A549 (cell line): ENCODE data around the gene ARAP1. TPM values are rescaled to one million over a fixed set of nuclear protein-coding genes. Genes with fewer than 3 reads are reported as not detected.

Source experiments
- ATAC-seq, 2 experiments: fragments of 200-7000 bp in 1 of 2; fragments of >200 bp in 1 of 2; cut with Nextera tagmentation in 1 of 2; cut with Tn5 transposase in 1 of 2; 3 replicates each; pipeline versions ENCODE4 v1.8.0 to v1.9.1; 2018 to 2020; ENCODE audit warnings: mild to moderate bottlenecking in 1 of 2, moderate library complexity in 1 of 2
- CTCF ChIA-PET: fragments of 300-600 bp; sonication (Branson Sonifier 250); formaldehyde crosslinking; extraction: SDS; loops from one replicate; lab custom pipeline; 2021; ENCODE audit warnings: antibody characterized with exemption, inconsistent platforms; lab: Yijun Ruan, JAX
- POLR2A ChIA-PET: fragments of 350-600 bp; formaldehyde crosslinking; extraction: SDS; loops from one replicate; lab custom pipeline; 2021; ENCODE audit warnings: antibody characterized with exemption, inconsistent platforms; lab: Yijun Ruan, JAX
- DNase-seq, 2 experiments: peaks; one replicate each; pipeline versions ENCODE4 v3.0.0 to v3.0.0-alpha.2; 2011 to 2016; ENCODE audit warnings: low read depth in 1 of 2, low spot score in 1 of 2
- FAIRE-seq: peaks from 2 replicates; lab custom pipeline; 2011; peaks lifted over from hg19 to GRCh38; lab: Jason Lieb, UNC
- H3K27ac ChIP-seq, 2 experiments: fragments of >200 bp; sonication (Bioruptor Twin); formaldehyde crosslinking; 3 replicates each; pipeline ENCODE4 v1.5.1; 2016 to 2017
- H3K4me1 ChIP-seq: fragments of >200 bp; sonication (Bioruptor Twin); formaldehyde crosslinking; 3 replicates; pipeline ENCODE4 v1.6.1; 2016
- H3K4me2 ChIP-seq: fragments of >200 bp; sonication (Bioruptor Twin); formaldehyde crosslinking; 3 replicates; pipeline ENCODE4 v1.6.1; 2016
- H3K4me3 ChIP-seq: fragments of >200 bp; sonication (Bioruptor Twin); formaldehyde crosslinking; 3 replicates; pipeline ENCODE4 v1.5.1; 2016
- H3K9me3 ChIP-seq: fragments of >200 bp; sonication (Bioruptor Twin); formaldehyde crosslinking; 3 replicates; pipeline ENCODE4 v1.6.1; 2016
- BHLHE40 ChIP-seq: IDR thresholded peaks from 2 replicates; pipeline ENCODE4 v1.6.1; 2012; ENCODE audit warnings: low read depth, low read length, inconsistent platforms
- EHF ChIP-seq: fragments of 250-450 bp; sonication (Bioruptor Pico); IDR thresholded peaks from 2 replicates; pipeline ENCODE4 v1.5.0; 2020; ENCODE audit warnings: mild to moderate bottlenecking
- EHMT2 ChIP-seq: fragments of 200-600 bp; sonication (generic); IDR thresholded peaks from 2 replicates; pipeline ENCODE4 v1.6.1; 2016; ENCODE audit warnings: antibody characterized with exemption, low read depth, mild to moderate bottlenecking, moderate library complexity
- ELK1 ChIP-seq: fragments of 150-350 bp; IDR thresholded peaks from 2 replicates; pipeline ENCODE4 v1.6.1; 2014; ENCODE audit warnings: low read depth, mild to moderate bottlenecking, low read length
- ESRRA ChIP-seq: fragments of 150-350 bp; IDR thresholded peaks from 2 replicates; pipeline ENCODE4 v1.6.1; 2014; ENCODE audit warnings: mild to moderate bottlenecking, low read length, borderline replicate concordance
- FOSB ChIP-seq: fragments of 250-450 bp; sonication (Bioruptor Pico); IDR thresholded peaks from 2 replicates; pipeline ENCODE4 v1.5.0; 2020; ENCODE audit warnings: mild to moderate bottlenecking, moderate library complexity
- GATA3 ChIP-seq: IDR thresholded peaks from 2 replicates; pipeline ENCODE4 v1.6.1; 2012; ENCODE audit warnings: borderline replicate concordance
- HDAC2 ChIP-seq: fragments of 200-600 bp; sonication (generic); IDR thresholded peaks from 2 replicates; pipeline ENCODE4 v1.6.1; 2016
- HEYL ChIP-seq: fragments of 250-450 bp; sonication (Bioruptor Pico); IDR thresholded peaks from 2 replicates; pipeline ENCODE4 v1.8.0; 2021; ENCODE audit warnings: mild to moderate bottlenecking, moderate library complexity
- HMGXB4 ChIP-seq: fragments of 250-450 bp; sonication (Bioruptor Pico); IDR thresholded peaks from 2 replicates; pipeline ENCODE4 v1.5.0; 2021; ENCODE audit warnings: mild to moderate bottlenecking, moderate library complexity, borderline replicate concordance
- HOXB13 ChIP-seq: fragments of 250-450 bp; sonication (Bioruptor Pico); IDR thresholded peaks from 2 replicates; pipeline ENCODE4 v1.5.0; 2020; ENCODE audit warnings: low read depth, mild to moderate bottlenecking, moderate library complexity
- JUNB ChIP-seq: fragments of >200 bp; sonication (Bioruptor Twin); formaldehyde crosslinking; IDR thresholded peaks from 2 replicates; pipeline ENCODE4 v1.6.1; 2016
- KDM1A ChIP-seq: fragments of 200-600 bp; sonication (generic); IDR thresholded peaks from 2 replicates; pipeline ENCODE4 v1.6.1; 2016; ENCODE audit warnings: low read depth, mild to moderate bottlenecking
- KDM5A ChIP-seq: fragments of 200-600 bp; sonication (generic); IDR thresholded peaks from 2 replicates; pipeline ENCODE4 v1.6.1; 2016; ENCODE audit warnings: antibody characterized with exemption, mild to moderate bottlenecking
- MAFK ChIP-seq: fragments of 450-650 bp; IDR thresholded peaks from 2 replicates; pipeline ENCODE4 v1.6.1; 2014; ENCODE audit not compliant: partially characterized antibody
- MYC ChIP-seq: IDR thresholded peaks from 2 replicates; pipeline ENCODE4 v1.6.1; 2012; ENCODE audit warnings: mild to moderate bottlenecking, inconsistent platforms, low read length, improper control_type of control experiment, borderline replicate concordance
- NFE2L2 ChIP-seq: fragments of 150-350 bp; conservative IDR thresholded peaks from 2 replicates; pipeline ENCODE4 v1.6.1; 2014; ENCODE audit warnings: low read length
- NR3C1 ChIP-seq: fragments of >200 bp; sonication (Bioruptor Twin); formaldehyde crosslinking; IDR thresholded peaks from 3 replicates; pipeline ENCODE4 v1.6.1; 2017
- PBX3 ChIP-seq: IDR thresholded peaks from 2 replicates; pipeline ENCODE4 v1.6.1; 2012
- POLR2A ChIP-seq: IDR thresholded peaks from 2 replicates; pipeline ENCODE4 v1.6.1; 2012; ENCODE audit warnings: mild to moderate bottlenecking, low read length
- SREBF2 ChIP-seq: fragments of 450-650 bp; IDR thresholded peaks from 2 replicates; pipeline ENCODE4 v1.6.1; 2014; ENCODE audit warnings: mild to moderate bottlenecking, moderate library complexity
- TFCP2L1 ChIP-seq: fragments of 250-450 bp; sonication (Bioruptor Pico); IDR thresholded peaks from 2 replicates; pipeline ENCODE4 v1.5.0; 2021; ENCODE audit warnings: mild to moderate bottlenecking
- ZNF302 ChIP-seq: fragments of 250-450 bp; sonication (Bioruptor Pico); IDR thresholded peaks from 2 replicates; pipeline ENCODE4 v1.9.0; 2021; ENCODE audit warnings: inconsistent platforms, mild to moderate bottlenecking, moderate library complexity
- ZSCAN20 ChIP-seq: fragments of 250-450 bp; sonication (Bioruptor Pico); IDR thresholded peaks from 2 replicates; pipeline ENCODE4 v1.8.0; 2022; ENCODE audit warnings: mild to moderate bottlenecking, moderate library complexity
- WGBS: methylation state at CpG from one replicate; pipeline ENCODE4 v1.1.6; 2017; ENCODE audit errors: missing lambda C conversion rate; 5-methylcytosine and 5-hydroxymethylcytosine counted together
- polyA plus RNA-seq, 4 experiments: library from polyadenylated mRNA; depleted of rRNA in 3 of 4; stranded (reverse); fragments of >200 nt; fragmentation: RNase III in 1 of 4; extraction: RNeasy Plus Mini Kit Qiagen cat#74134 plus additional on column Dnase treatment in 1 of 4; gene quantifications; 2 replicates in 3 of 4; 3 replicates in 1 of 4; pipeline ENCODE4 v1.2.3, GENCODE V29; 2011 to 2017
- TF ChIP-seq, protein P1 (sequence below): fragments of 450-650 bp; IDR thresholded peaks from 2 replicates; pipeline ENCODE4 v1.6.1; 2014; ENCODE audit warnings: antibody characterized with exemption
- TF ChIP-seq, protein P2 (sequence below): fragments of 250-450 bp; sonication (Bioruptor Pico); IDR thresholded peaks from 2 replicates; pipeline ENCODE4 v1.5.0; 2020; ENCODE audit warnings: low read depth, mild to moderate bottlenecking, moderate library complexity

ARAP1 gene
- polyA plus RNA-seq, 2 of the 4 experiments (the other 2 are of a cell fraction), result 29.5 to 30.1 TPM

GRCh38 chr11:72709478-72710238, 42.5 kb downstream of the ARAP1 start:
- FAIRE-seq (no peak), DNase-seq (no peak), ATAC-seq (no peak)
- Histone ChIP-seq H3K4me3 (no peak overlapping the region), H3K4me1 (no peaks in the 10 kb centered on the region), H3K27ac (no peak overlapping the region), H3K4me2 (no peak overlapping the region), H3K9me3 (no peaks in the 10 kb centered on the region)
- ChIA-PET CTCF (interaction anchor here (0.6 to 1.4 kb wide), 8 partner anchors 9 to 480 kb away, joined by 3 to 4 read pairs (median 3); no protein-coding TSS in a partner anchor), POLR2A (no interaction called here)
- TF ChIP-seq EHMT2, result no peak
- WGBS, result 91% methylated on average over 19 of the region's 20 CpGs

DNA sequence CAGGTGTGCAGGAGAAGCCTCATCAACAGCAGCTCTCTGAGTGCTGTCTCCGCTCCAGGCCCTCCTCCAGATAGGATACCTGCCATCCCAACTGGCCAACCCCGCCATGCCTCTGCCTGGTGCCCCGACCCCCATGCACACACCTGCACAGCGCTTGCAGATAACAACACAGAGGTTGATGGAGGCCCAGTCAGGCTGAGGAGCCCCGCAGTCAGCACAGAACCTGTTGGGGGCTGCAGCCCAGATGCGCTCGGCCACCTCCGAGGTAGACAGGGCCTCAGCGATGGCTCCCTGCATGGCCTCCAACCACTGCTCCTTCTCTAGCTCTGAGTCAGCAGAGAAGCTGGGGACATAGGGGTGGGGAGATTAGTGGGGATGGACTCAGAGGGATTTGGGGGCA, 45.2 kb downstream of the ARAP1 start:
- ChIA-PET POLR2A (no interaction called here), CTCF (no interaction called here)
- no peak overlapping the region for H3K27ac ChIP-seq
- no peak overlapping the region for H3K4me3 ChIP-seq
- no peak overlapping the region for H3K4me2 ChIP-seq
- H3K4me1 ChIP-seq, result no peaks in the 10 kb centered on the region
- no peak for DNase-seq
- no peak for FAIRE-seq
- 83% methylated on average over 2 of the region's 9 CpGs for WGBS
- H3K9me3 ChIP-seq, result no peaks in the 10 kb centered on the region
- TF ChIP-seq HDAC2, result no peak
- TF ChIP-seq ZNF302 (CRISPR knock-in tag), result no peak
- TF ChIP-seq, protein P1, sequence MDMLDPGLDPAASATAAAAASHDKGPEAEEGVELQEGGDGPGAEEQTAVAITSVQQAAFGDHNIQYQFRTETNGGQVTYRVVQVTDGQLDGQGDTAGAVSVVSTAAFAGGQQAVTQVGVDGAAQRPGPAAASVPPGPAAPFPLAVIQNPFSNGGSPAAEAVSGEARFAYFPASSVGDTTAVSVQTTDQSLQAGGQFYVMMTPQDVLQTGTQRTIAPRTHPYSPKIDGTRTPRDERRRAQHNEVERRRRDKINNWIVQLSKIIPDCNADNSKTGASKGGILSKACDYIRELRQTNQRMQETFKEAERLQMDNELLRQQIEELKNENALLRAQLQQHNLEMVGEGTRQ, result no peak
- TF ChIP-seq JUNB, result no peak
- no peak for TF ChIP-seq NFE2L2
- TF ChIP-seq, protein P2, sequence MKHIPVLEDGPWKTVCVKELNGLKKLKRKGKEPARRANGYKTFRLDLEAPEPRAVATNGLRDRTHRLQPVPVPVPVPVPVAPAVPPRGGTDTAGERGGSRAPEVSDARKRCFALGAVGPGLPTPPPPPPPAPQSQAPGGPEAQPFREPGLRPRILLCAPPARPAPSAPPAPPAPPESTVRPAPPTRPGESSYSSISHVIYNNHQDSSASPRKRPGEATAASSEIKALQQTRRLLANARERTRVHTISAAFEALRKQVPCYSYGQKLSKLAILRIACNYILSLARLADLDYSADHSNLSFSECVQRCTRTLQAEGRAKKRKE (CRISPR knock-in tag), result no peak
- TF ChIP-seq HMGXB4 (CRISPR knock-in tag), result no peak
- TF ChIP-seq EHF (CRISPR knock-in tag), result no peak
- TF ChIP-seq KDM5A, result no peak
- no peak for TF ChIP-seq MAFK
- TF ChIP-seq HEYL (CRISPR knock-in tag), result no peak
- no peak for TF ChIP-seq TFCP2L1 (CRISPR knock-in tag)
- no peak for TF ChIP-seq BHLHE40
- no peak for TF ChIP-seq POLR2A
- no peak for TF ChIP-seq ZSCAN20
- TF ChIP-seq GATA3, result no peak
- TF ChIP-seq SREBF2, result no peak
- TF ChIP-seq NR3C1, result no peak
- TF ChIP-seq KDM1A, result no peak
- ATAC-seq, result no peak

GRCh38 chr11:72706579-72706978, 45.6 kb downstream of the ARAP1 start:
- ATAC-seq (no peak), DNase-seq (no peak), FAIRE-seq (no peak)
- Histone ChIP-seq H3K9me3 (no peaks in the 10 kb centered on the region), H3K4me3 (no peak overlapping the region), H3K27ac (no peak overlapping the region), H3K4me1 (no peaks in the 10 kb centered on the region), H3K4me2 (no peak overlapping the region)
- POLR2A ChIA-PET, result no interaction called here
- TF ChIP-seq HEYL (CRISPR knock-in tag) (no peak), ELK1 (no peak), MYC (no peak), PBX3 (no peak), FOSB (CRISPR knock-in tag) (no peak), HOXB13 (no peak), ESRRA (no peak)
- TF ChIP-seq, protein P1, result no peak
- 91% methylated on average over 5 of the region's 5 CpGs for WGBS
- CTCF ChIA-PET, result interaction anchor here (1.1 to 1.4 kb wide), 2 partner anchors 10 to 16 kb away, joined by 5 read pairs; no protein-coding TSS in a partner anchor
